HG02981 (cell line): Measurements from ENCODE around the gene TMCC1.
A peak's percentile ranks its signal among the peaks of the same experiment; 100 is the strongest.
"Not testable (repeated sequence)": the region's sequence is repeated elsewhere in the genome, so short reads cannot be mapped to it uniquely, and the experiment has no call there.

Source experiments
- ATAC-seq: cut with Tn5 transposase; IDR thresholded peaks from one replicate; pipeline ENCODE4 v1.9.1; 2021; ENCODE audit warnings: mild to moderate bottlenecking, moderate library complexity; ENCODE audit not compliant: unreplicated experiment

The TMCC1 gene

DNA sequence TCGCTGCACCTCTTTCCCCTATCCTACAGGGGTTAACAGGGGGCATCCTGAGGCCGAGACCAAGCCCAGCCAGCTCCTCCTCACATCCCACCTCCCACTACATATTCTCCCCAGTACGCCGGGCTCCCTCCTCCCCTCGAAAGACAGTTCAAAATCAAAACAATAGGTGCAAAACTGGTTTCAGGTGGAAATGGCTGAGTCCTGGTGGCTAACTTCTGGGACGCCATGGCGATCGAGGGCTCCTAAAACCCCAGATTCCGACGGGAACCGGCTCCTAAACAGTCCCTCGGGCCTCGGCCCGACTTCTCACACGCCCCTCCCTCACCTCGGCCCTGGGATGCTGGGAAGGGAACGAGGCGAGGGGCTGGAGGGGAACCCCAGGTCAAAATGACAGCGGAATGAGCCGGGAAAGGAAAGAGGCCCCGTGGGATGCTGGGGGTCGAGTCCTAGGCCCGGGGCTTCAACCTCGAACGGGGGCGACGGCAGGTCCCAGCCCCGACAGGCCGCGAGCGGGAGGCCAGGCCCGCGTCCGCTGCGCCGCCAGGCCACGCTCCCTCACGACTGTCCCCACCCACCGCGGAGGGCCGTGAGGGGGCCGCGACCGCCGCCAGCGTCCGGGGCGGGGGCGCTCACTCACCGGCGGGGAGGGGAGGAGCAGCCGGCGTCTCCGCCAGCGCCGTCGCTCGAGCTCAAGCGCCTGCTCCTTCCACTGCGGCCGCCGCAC is 492 bp downstream of the TMCC1 start:
- peak; percentile 63 for ATAC-seq

- ATAC-seq = no peak
Measured at GRCh38 chr3:129892486-129892856, 1.0 kb downstream of the TMCC1 start.

DNA sequence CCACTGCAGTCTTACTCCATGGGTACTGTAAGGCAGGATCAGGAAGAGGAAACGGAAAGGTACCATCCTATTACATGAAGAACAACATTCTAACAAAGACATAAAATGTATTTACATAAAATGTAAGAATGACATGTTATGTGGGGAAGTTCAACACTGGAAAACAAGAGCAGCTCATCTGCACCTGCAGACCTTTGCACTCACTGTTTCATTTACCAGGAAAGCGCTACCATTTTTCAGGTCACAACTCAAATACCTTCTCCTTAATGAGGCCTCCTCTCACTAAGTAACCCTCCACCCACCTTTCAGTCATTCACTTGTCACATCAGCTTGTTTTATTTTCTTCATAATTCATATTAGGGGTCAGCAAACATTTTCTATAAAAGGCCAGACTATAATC is 2.6 kb downstream of the TMCC1 start:
- ATAC-seq = no peak

DNA sequence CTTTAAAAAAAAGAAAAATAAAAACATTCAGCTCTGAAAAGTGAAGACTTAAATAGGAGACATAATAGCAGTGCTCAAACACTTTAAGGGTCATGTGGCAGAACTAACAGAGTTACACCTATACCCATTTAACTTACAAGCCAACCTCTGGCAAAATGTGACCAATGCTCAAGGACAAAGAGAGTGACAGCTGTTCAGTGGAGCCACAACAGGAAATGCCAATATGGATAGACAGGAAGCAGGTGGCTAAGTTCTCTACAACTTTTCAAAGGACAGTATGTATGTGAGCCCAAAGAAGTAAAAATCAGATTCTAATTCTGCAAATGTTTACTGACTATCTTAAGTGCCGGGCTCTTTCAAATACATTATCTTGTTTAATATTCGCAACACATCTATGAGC is 3.4 kb downstream of the TMCC1 start:
- no peak for ATAC-seq

GRCh38 chr3:129888771-129889170 is 4.7 kb downstream of the TMCC1 start:
- no peak for ATAC-seq

DNA sequence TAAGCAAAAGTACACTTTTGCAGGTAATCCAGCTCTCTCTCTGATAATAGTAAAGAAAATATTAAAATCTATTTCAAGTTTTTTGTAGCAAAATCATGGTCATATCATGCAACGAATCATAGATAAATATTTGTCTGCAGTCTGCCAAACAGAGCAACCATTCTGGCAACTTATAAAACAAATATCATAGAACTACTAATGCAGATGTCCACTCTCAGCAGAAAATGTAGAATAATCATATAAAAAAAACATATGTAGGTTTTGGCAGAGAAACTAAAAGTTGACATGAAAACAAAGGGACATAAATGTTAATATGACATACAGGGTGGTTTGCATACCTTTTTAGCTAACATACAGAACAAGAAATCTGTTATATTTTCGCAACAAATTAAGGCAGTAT is 12.2 kb downstream of the TMCC1 start:
- ATAC-seq = no peak

DNA sequence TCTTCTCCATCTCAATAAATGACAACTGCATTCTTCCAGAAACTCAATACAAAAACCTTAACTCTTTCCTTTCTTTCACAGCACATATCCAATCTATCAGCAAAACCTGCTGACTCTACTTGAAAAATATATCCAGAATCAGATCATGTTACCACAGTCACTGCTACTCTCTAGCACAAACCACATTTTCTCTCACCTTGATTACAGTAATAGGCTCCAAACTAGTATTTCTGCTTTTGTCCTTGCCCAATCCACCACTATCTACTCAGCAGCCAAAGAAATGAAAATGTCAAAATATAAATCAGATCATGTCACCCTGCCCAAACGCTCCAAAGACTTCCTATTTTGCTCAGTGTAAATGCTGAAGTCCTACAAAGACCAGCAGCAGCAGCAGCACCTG is 15.2 kb downstream of the TMCC1 start:
- ATAC-seq = no peak

- ATAC-seq = not testable (repeated sequence)
Measured at GRCh38 chr3:129874479-129874878, 19.0 kb downstream of the TMCC1 start.

DNA sequence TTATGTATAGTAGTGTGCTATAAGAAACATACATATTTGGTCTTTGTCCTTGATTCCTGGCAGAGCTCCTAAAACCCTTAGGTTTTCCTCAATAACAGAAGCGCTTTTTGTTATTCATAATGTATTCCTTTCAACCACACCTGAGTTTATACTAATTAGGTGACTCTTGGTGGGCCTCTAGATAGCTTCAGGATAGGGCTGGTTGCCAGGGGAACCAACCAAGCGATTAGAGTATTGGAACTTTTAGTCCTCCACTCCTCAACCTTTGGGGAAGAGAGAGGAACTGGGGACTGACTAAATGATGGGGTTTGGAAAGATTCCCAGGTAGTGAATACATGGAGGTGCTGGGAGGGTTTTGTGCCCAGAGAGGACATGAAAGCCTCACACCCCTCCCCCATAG is 24.6 kb downstream of the TMCC1 start:
- ATAC-seq = no peak

GRCh38 chr3:129867506-129868124 is 25.9 kb downstream of the TMCC1 start:
- no peak for ATAC-seq

GRCh38 chr3:129865806-129866205 is 27.7 kb downstream of the TMCC1 start:
- ATAC-seq = no peak

DNA sequence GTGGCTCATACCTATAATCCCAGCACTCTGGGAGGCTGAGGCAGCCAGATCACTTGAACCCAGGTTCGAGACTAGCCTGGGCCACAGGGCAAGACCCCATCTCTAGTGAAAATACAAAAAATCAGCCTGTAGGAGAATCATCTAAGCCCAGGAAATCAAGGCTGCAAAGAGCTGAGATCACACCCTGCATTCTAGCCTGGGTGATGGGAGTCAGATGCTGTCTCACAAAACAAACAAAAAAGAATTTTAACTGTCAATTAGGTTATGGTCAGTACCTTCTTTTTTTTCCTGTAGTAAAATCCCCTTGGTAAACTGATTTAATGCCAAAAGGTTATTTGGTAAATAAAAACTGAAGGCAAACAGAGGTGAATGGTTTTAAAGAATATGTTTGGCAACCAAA is 29.0 kb downstream of the TMCC1 start:
- ATAC-seq = no peak

DNA sequence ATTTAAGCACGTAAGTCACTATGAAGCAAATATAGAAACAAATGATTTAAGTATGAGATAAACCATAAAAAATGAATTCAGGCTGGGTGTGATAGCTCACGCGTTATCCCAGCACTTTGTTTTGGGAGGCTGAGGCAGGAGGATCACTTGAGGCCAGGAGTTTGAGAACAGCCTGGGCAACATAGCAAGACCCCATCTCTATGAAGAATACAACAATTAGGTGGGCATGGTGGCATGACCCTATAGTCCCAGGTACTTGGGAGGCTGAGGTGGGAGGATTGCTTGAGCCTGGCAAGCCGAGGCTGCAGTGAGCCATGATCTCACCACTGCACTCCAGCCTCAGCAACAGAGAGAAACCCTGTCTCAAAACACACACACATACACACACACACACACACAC is 34.2 kb downstream of the TMCC1 start:
- no peak for ATAC-seq

GRCh38 chr3:129857899-129858298 is 35.6 kb downstream of the TMCC1 start:
- ATAC-seq = no peak

DNA sequence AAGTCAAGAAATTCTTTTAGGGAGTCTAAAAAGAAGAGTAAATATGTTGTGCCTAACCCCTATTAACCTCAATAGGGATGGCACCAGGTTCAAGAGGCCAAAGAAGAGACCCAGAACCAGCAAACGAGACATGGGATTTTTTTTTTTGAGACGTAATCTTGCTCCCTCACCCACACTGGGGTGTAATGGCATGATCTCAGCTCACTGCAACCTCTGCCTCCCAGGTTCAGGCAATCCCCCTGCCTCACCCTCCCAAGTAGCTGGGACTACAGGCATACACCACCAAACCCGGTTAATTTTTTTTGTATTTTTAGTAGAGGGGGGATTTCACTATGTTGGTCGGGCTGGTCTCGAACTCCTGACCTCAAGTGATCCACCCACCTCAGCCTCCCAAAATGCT is 36.7 kb downstream of the TMCC1 start:
- not testable (repeated sequence) for ATAC-seq

DNA sequence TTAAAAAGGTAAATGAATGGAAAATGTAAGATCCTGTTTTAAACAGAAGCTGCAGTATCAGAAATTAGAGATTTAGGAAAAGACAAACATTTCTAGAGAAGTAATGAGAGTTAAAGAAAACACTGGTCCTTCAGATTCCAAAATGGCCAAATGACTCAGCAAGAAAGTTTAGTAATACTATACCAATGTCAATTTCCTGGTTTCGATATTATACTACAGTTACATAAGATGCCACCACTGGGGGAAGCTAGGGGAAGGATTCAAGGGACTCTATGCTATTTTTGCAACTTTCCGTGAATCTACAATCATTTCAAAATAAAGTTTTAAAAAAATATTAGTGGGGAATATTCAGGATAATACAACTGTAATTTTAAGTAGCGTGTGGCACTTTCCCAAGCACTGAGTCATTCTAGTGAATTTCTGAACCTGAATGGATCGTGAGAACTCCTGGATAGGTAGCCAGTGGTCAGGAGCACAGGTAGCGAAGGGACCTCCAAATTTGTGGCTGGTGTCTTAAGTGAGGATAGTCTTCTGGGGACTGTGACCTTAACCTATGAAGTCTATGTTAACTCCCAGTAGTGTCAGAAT is 37.6 kb downstream of the TMCC1 start:
- ATAC-seq = no peak

GRCh38 chr3:129855170-129855831 is 38.2 kb downstream of the TMCC1 start:
- no peak for ATAC-seq

GRCh38 chr3:129854460-129854859 is 39.1 kb downstream of the TMCC1 start:
- ATAC-seq = no peak

DNA sequence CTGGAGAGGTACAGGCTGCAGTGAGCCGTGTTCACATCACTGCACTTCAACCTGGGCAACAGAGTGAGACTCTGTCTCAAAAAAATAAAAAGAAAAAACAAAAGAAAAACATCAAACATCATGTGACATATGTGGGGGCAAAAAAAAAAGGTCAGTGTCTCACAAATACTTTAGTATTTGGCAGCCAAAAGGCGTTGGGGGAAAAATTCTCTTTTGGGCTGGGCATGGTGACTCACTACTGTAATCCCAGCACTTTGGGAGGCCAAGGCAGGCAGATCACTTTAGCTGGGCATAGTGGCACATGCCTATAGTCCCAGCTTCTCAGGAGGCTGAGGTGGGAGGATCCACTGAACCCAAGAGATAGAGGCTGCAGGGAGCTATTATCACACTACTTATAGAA is 47.6 kb downstream of the TMCC1 start:
- no peak for ATAC-seq

- no peak for ATAC-seq
Measured at GRCh38 chr3:129840707-129841360, 52.7 kb downstream of the TMCC1 start.

DNA sequence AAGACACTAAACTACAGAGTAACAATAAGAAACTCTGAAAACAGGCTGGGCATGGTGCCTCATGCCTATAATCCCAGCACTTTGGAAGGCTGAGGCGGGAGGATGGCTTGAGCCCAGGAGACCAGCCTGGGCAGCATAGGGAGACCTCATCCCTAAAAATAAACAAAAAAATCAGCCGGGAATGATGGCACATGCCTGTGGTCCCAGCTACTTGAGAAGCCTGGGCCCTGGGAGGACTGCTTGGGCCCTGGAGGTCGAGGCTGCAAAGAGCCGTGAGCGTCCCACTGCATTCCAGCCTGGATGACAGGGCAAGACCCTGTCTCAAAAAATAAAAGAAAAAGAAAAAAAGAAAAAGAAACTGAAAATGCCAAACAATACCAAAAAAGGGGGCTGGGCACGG is 55.4 kb downstream of the TMCC1 start:
- no peak for ATAC-seq
